Activated CD8-positive, alpha-beta memory T cell treated with anti-CD3 and anti-CD28 coated beads for 1 hour (primary cell): ENCODE data around the gene SMO.
A peak's percentile ranks its signal among the peaks of the same experiment; 100 is the strongest.

Source experiments
- DNase-seq, 2 donors: peaks; one replicate each; pipeline ENCODE4 v3.0.0-alpha.2; 2020; ENCODE audit warnings: low read depth in 1 of 2; ENCODE audit errors: extremely low read depth in 1 of 2

SMO gene

GRCh38 chr7:129188372-129188891 is at the start of gene SMO:
SMO (plus strand) TSS chr7:129188633; CDS start chr7:129189152, 519 bp downstream.
- no peak for DNase-seq

GRCh38 chr7:129143724-129144094 is 44.7 kb upstream of the SMO start:
- no peak for DNase-seq

- peak in 1 of 2 donors; percentile 49 for DNase-seq
Measured at GRCh38 chr7:129144095-129144833, 44.2 kb upstream of the SMO start, which contains the start of gene TSPAN33. TSPAN33 (plus strand) TSS chr7:129144707; CDS start chr7:129144981, 274 bp downstream.

- no peak for DNase-seq
Measured at GRCh38 chr7:129144834-129145668, 43.4 kb upstream of the SMO start.

GRCh38 chr7:129146237-129146979 is 42.0 kb upstream of the SMO start:
- no peak for DNase-seq

GRCh38 chr7:129147731-129148130 is 40.7 kb upstream of the SMO start:
- DNase-seq = no peak

- no peak for DNase-seq
Measured at GRCh38 chr7:129149511-129149910, 38.9 kb upstream of the SMO start.

GRCh38 chr7:129150199-129150996 is 38.0 kb upstream of the SMO start:
- no peak for DNase-seq

GRCh38 chr7:129157651-129158050 is 30.8 kb upstream of the SMO start:
- no peak for DNase-seq

GRCh38 chr7:129159539-129159938 is 28.9 kb upstream of the SMO start:
- no peak for DNase-seq

GRCh38 chr7:129160161-129160905 is 28.1 kb upstream of the SMO start:
- no peak for DNase-seq

GRCh38 chr7:129161524-129162225 is 26.8 kb upstream of the SMO start:
- DNase-seq = no peak

GRCh38 chr7:129162732-129163131 is 25.7 kb upstream of the SMO start:
- no peak for DNase-seq

GRCh38 chr7:129163875-129164544 is 24.4 kb upstream of the SMO start:
- no peak for DNase-seq

- DNase-seq = no peak
Measured at GRCh38 chr7:129166745-129167144, 21.7 kb upstream of the SMO start.

- DNase-seq = no peak
Measured at GRCh38 chr7:129167817-129168216, 20.6 kb upstream of the SMO start.

- no peak for DNase-seq
Measured at GRCh38 chr7:129168231-129169021, 20.0 kb upstream of the SMO start.
